ENCODE measurements around the gene KIF2B.

- TF ChIP-seq CTCF (IDR thresholded peaks at IDR 0.05) (no peak), POLR2A (IDR thresholded peaks at IDR 0.05) (no peak)
Observed at GRCh38 chr17:53791551-53791950, 31.2 kb upstream of the KIF2B start.

All from uterus (tissue), 2 donors.